Esophagus squamous epithelium (tissue), 5 donors: ENCODE measurements around the gene SYTL3. TPM values are rescaled to one million over a fixed set of nuclear protein-coding genes. Genes with fewer than 3 reads are reported as not detected.

Experiments
- DNase-seq: peaks from one replicate; lab custom pipeline; 2025; lab: John Stamatoyannopoulos, UW
- H3K27ac ChIP-seq, 4 donors: fragments of 200-600 bp; sonication (generic); one replicate each; pipeline ENCODE4 v1.5.1; 2016 to 2019; ENCODE audit warnings: mild to moderate bottlenecking in 1 of 4
- H3K27me3 ChIP-seq, 4 donors: fragments of 200-600 bp; sonication (generic); 1 replicate in 3 of 4; 2 replicates in 1 of 4; pipeline versions ENCODE4 v1.5.1 to v1.6.0; 2017 to 2021; ENCODE audit warnings: antibody characterized with exemption in 1 of 4
- H3K36me3 ChIP-seq, 3 donors: fragments of 200-600 bp; sonication (generic); one replicate each; pipeline ENCODE4 v1.5.1; 2016 to 2019
- H3K4me1 ChIP-seq, 3 donors: fragments of 200-600 bp; sonication (generic); one replicate each; pipeline ENCODE4 v1.5.1; 2017 to 2019
- H3K4me3 ChIP-seq, 4 donors: fragments of 200-600 bp; sonication (generic); 1 replicate in 3 of 4; 2 replicates in 1 of 4; pipeline ENCODE4 v1.5.1; 2016 to 2019; ENCODE audit warnings: mild to moderate bottlenecking in 2 of 4, moderate library complexity in 1 of 4
- H3K9me3 ChIP-seq, 3 donors: fragments of 200-600 bp; sonication (generic); one replicate each; pipeline ENCODE4 v1.5.1; 2016 to 2019
- CTCF ChIP-seq, 6 experiments: fragments of 450-650 bp in 4 of 6; fragments of 200-600 bp in 2 of 6; sonication (generic) in 2 of 6; IDR thresholded peaks; one replicate each; pipeline ENCODE4 v1.5.1; 2016 to 2019; ENCODE audit warnings: antibody characterized with exemption in 6 of 6, mild to moderate bottlenecking in 4 of 6, moderate library complexity in 4 of 6
- POLR2A ChIP-seq, 4 donors: fragments of 450-650 bp; IDR thresholded peaks; one replicate each; pipeline ENCODE4 v1.6.1; 2017; ENCODE audit warnings: antibody characterized with exemption in 4 of 4, mild to moderate bottlenecking in 4 of 4, moderate library complexity in 3 of 4
- WGBS, 2 donors: methylation state at CpG; one replicate each; pipeline ENCODE4 v1.1.5; 2018; 5-methylcytosine and 5-hydroxymethylcytosine counted together
- intact Hi-C: fragments of 100-400 bp; cut with DNase I; formaldehyde crosslinking; loops from one replicate; pipeline ENCODE4 v1.15.0; 2022
- total RNA-seq, 4 donors: library from RNA; depleted of rRNA; stranded (reverse); fragments of >200 nt; gene quantifications; one replicate each; pipeline ENCODE4 v1.1.0, GENCODE V29; 2016
- donor health status: DM: yes; HTN: yes; CAD: no.

Gene SYTL3
- total RNA-seq, 4 donors from 2014 or later: 1.6 to 8.0 (median 3.0) TPM

- H3K9me3 ChIP-seq: no peaks in the 10 kb centered on the region
- DNase-seq: no peak
- TF ChIP-seq POLR2A (IDR thresholded peaks at IDR 0.05) (no peak), CTCF (IDR thresholded peaks at IDR 0.05) (no peak)
- H3K4me1 ChIP-seq: peaks cover 29 to 53% (median 33%) of the 10 kb centered on the region in 3 donors
- peak overlapping the region; percentile 28 to 81 (median 70) for H3K27ac ChIP-seq
- no peak overlapping the region for H3K4me3 ChIP-seq
- H3K36me3 ChIP-seq: no peaks in the 10 kb centered on the region
- intact Hi-C loops: no loop called here
- WGBS, 2 donors: 32 to 65% methylated on average over 13 of the region's 14 CpGs
- no peaks in the 10 kb centered on the region for H3K27me3 ChIP-seq
Measured at GRCh38 chr6:158703111-158703836, 53.4 kb downstream of the SYTL3 start.

DNA sequence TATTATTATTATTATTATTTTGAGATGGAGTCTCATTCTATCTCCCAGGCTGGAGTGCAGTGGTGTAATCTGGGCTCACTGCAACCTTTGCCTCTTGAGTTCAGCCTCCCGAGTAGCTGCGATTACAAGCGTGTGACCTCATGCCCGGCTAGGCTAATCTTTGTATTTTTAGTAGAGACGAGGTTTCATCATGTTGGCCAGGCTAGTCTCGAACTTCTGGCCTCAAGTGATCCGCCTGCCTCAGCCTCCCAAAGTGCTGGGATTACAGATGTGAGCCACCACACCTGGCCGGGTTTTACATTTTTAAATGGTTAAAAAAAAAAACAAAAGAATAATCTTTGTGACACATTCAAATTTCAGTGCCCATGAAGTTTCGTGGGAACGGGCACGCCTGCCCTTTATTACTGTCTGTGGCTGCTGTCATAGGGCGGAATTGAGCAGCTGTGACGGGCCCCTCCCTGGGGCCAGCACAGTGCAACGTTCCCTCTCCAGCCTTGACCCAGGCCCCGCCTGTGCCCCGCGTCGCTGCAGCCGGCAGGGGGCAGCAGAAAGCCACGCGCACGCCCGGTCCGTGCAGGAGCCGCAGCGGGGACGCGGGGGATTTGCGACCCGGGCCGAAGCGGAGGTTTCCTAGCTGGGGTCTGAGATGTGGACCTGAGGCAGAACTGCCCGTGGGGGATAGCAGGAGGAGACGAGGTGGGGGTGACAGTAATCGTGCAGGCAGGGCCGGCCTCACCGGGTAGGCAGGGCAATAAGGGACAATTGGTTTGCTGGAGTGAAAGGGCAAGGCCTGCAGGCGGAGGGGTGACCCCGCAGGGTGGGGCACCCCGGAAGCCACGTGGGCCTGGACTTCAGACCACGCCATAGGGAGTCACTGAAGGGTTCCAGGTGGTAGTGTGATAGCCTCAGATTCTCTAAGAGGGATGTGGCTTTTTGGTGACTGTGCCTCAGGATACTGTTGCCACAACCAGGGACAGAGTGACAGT, 54.3 kb downstream of the SYTL3 start:
- Histone ChIP-seq H3K9me3 (no peaks in the 10 kb centered on the region), H3K27me3 (no peaks in the 10 kb centered on the region), H3K27ac (peak overlapping the region; percentile 66 to 81 (median 75)), H3K4me3 (peak overlapping the region; percentile 24 to 66 (median 39)), H3K36me3 (no peaks in the 10 kb centered on the region), H3K4me1 (peaks cover 30 to 58% (median 35%) of the 10 kb centered on the region in 3 donors)
- intact Hi-C loops: loop anchor here (2.0 kb wide), 1 partner anchor 267 kb away; no protein-coding TSS in a partner anchor
- WGBS, 2 donors: 9 to 20% methylated on average over 10 to 22 of the region's 42 CpGs
- peak; percentile 20 for DNase-seq
- peak; percentile 97 to 100 (median 99) for TF ChIP-seq CTCF (IDR thresholded peaks at IDR 0.05)
- peak in 1 of 4 donors; percentile 26 for TF ChIP-seq POLR2A (IDR thresholded peaks at IDR 0.05)

GRCh38 chr6:158705386-158706126, 55.7 kb downstream of the SYTL3 start:
- Histone ChIP-seq H3K4me1 (peaks cover 30 to 58% (median 35%) of the 10 kb centered on the region in 3 donors), H3K9me3 (no peaks in the 10 kb centered on the region), H3K36me3 (no peaks in the 10 kb centered on the region), H3K4me3 (no peak overlapping the region), H3K27ac (peak overlapping the region; percentile 8 to 81 (median 74)), H3K27me3 (no peaks in the 10 kb centered on the region)
- no peak for DNase-seq
- intact Hi-C loops: loop anchor here (2.0 kb wide), 1 partner anchor 265 kb away; no protein-coding TSS in a partner anchor
- 86 to 90% methylated on average over 11 to 13 of the region's 13 CpGs for WGBS, 2 donors
- TF ChIP-seq CTCF (IDR thresholded peaks at IDR 0.05) (no peak), POLR2A (IDR thresholded peaks at IDR 0.05) (no peak)

DNA sequence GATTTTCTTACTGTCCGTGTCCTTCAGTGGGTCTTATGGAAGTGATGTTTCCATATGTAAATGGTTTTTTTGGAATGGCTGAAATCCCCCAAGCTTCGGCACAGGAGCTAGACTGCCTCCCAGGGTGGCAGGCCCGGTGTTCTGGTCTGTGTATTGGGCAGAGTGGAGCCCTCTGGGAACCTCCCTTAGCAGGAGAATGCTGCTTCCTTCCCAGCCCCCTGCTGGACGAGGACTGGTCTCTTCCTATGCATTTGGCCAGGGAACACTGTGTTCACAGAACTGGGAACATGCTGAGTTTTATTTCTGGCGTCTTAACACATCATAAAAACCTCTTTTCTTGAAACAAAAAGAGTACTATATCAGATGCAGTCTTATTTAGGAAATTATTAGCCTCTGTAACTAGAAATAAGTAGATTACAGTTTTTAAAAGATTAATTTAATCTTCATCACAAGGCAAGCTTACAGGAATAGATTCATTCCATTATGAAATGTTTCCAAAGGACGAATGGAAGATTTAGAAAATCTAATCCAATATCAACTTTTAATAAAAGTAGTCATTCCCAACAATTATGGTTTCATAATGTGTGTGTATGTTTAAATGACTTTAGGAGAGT, 56.6 kb downstream of the SYTL3 start:
- H3K4me1 ChIP-seq: peaks cover 30 to 58% (median 35%) of the 10 kb centered on the region in 3 donors
- intact Hi-C loops: no loop called here
- H3K36me3 ChIP-seq: no peaks in the 10 kb centered on the region
- 54 to 58% methylated on average over 5 to 6 of the region's 6 CpGs for WGBS, 2 donors
- peak overlapping the region in 3 of 4 donors; percentile 68 to 81 (median 80) for H3K27ac ChIP-seq
- no peak for DNase-seq
- H3K4me3 ChIP-seq: no peak overlapping the region
- peak in 5 of 6 experiments; percentile 33 to 49 (median 36) for TF ChIP-seq CTCF (IDR thresholded peaks at IDR 0.05)
- no peak for TF ChIP-seq POLR2A (IDR thresholded peaks at IDR 0.05)
- no peaks in the 10 kb centered on the region for H3K9me3 ChIP-seq
- no peaks in the 10 kb centered on the region for H3K27me3 ChIP-seq
